ENCODE measurements around the gene CARD8. TPM values are rescaled to one million over a fixed set of nuclear protein-coding genes. Genes with fewer than 3 reads are reported as not detected.

Gene CARD8
- total and polyA plus RNA-seq, 2 of the 8 experiments (the other 6 are each of a cell fraction or from before 2014, with no cell fraction given), result 8.9 to 24.4 TPM

- POLR2A ChIA-PET (ENCODE audit: partially characterized antibody), result no interaction called here
Measured at GRCh38 chr19:48210005-48210404, 45.7 kb downstream of the CARD8 start.

More at GRCh38 chr19:48210005-48210404, 45.7 kb downstream of the CARD8 start:
- Histone ChIP-seq H3K27me3 (replicated peaks in 1 of 4; ENCODE audit: control insufficient read depth in 3 of 4, extremely low read depth in 1 of 4, insufficient read depth in 3 of 4, low read length in 3 of 4) (no peaks in the 10 kb centered on the region; a peak in 1 of 7 replicates), H2AFZ (ENCODE audit: low read length) (no peak overlapping the region), H3K9me3 (ENCODE audit: insufficient read depth in 2 of 2, low read depth in 1 of 2, low read length in 1 of 2) (no peaks in the 10 kb centered on the region), H3K79me1 (ENCODE audit: low read depth, low read length) (no peaks in the 10 kb centered on the region), H2BK120ac (replicated peaks; ENCODE audit: low read depth, low read length) (no peak overlapping the region), H3K79me2 (ENCODE audit: control insufficient read depth in 1 of 2, insufficient read depth in 2 of 2, low read length in 2 of 2) (no peaks in the 10 kb centered on the region), H4K91ac (replicated peaks; ENCODE audit: insufficient read length, low read length) (no peak overlapping the region), H3K14ac (ENCODE audit: insufficient read length) (no peak overlapping the region), H3K4me2 (ENCODE audit: insufficient read depth in 1 of 2, low read depth in 2 of 2, low read length in 2 of 2) (no peak overlapping the region), H2BK12ac (ENCODE audit: low read depth, low read length) (no peak overlapping the region), H3K36me3 (ENCODE audit: control insufficient read depth in 2 of 4, insufficient read depth in 4 of 4, low read length in 3 of 4) (no peaks in the 10 kb centered on the region), H4K20me1 (replicated peaks in 1 of 2; ENCODE audit: control insufficient read depth in 1 of 2, insufficient read depth in 2 of 2, low read length in 2 of 2) (no peaks in the 10 kb centered on the region), H3K56ac (replicated peaks; ENCODE audit: insufficient read length, low read depth, low read length) (no peak overlapping the region), H2BK15ac (ENCODE audit: low read length) (no peak overlapping the region), H4K8ac (ENCODE audit: extremely low read depth, insufficient read depth, low read length) (no peak overlapping the region), H3K27ac (ENCODE audit: low read depth, low read length) (no peak overlapping the region), H2BK20ac (ENCODE audit: low read length) (no peak overlapping the region), H3K18ac (ENCODE audit: extremely low read depth, low read length) (no peak overlapping the region), H3K4ac (replicated peaks; ENCODE audit: insufficient read length, low read depth, low read length) (no peak overlapping the region), H3K4me1 (replicated peaks in 1 of 4; ENCODE audit: control insufficient read depth in 3 of 4, insufficient read depth in 4 of 4, low read length in 3 of 4) (no peaks in the 10 kb centered on the region), H3K23me2 (ENCODE audit: low read depth, low read length) (no peaks in the 10 kb centered on the region), H4K5ac (ENCODE audit: insufficient read length, low read depth, low read length) (no peak overlapping the region), H3K9ac (replicated peaks in 1 of 4; ENCODE audit: extremely low read depth in 1 of 4, low read depth in 3 of 4, low read length in 3 of 4) (no peak overlapping the region), H3K4me3 (ENCODE audit: extremely low read depth in 1 of 4, insufficient read depth in 2 of 4, low read depth in 3 of 4, low read length in 4 of 4) (no peak overlapping the region), H2BK5ac (ENCODE audit: low read depth, low read length) (no peak overlapping the region), H3K23ac (ENCODE audit: insufficient read length) (no peak overlapping the region), H2AK5ac (ENCODE audit: low read depth, low read length) (no peak overlapping the region)
- TF ChIP-seq CBX8 (IDR thresholded peaks at IDR 0.05; ENCODE audit: borderline replicate concordance, low read depth, low read length), result no peak
- no peak for TF ChIP-seq YY1 (IDR thresholded peaks at IDR 0.05; ENCODE audit: low read depth, low read length)
- no peak for TF ChIP-seq CHD2 (IDR thresholded peaks at IDR 0.05; ENCODE audit: low read length)
- TF ChIP-seq KDM1A (IDR thresholded peaks at IDR 0.05; ENCODE audit: borderline replicate concordance, low read length), result no peak
- TF ChIP-seq SRF (IDR thresholded peaks at IDR 0.05; ENCODE audit: low read depth, low read length), result no peak
- 83% methylated on average over 3 of the region's 3 CpGs; no CpG with 5 or more reads in 1 of the 2 experiments for WGBS, 2 experiments (ENCODE audit: extremely low coverage in 1 of 2, insufficient coverage in 1 of 2, insufficient read length in 1 of 2, insufficient replicate concordance in 2 of 2, low coverage in 1 of 2, low lambda C conversion rate in 2 of 2, missing lambda C conversion rate in 1 of 2)
- no peak for DNase-seq (ENCODE audit: low read depth in 1 of 2, low spot score in 2 of 2)
- FAIRE-seq, result no peak
- CTCF ChIA-PET (ENCODE audit: partially characterized antibody), result interaction anchor here (1.0 kb wide), 1 partner anchor 10 kb away, joined by 5 read pairs; no protein-coding TSS in a partner anchor

Measured in H1 (cell line).